NB4 (cell line): ENCODE measurements around the gene DGKB.

Experiments
- POLR2A ChIP-seq: IDR thresholded peaks from 2 replicates; pipeline ENCODE4 v1.6.1; 2011; ENCODE audit warnings: mild to moderate bottlenecking; ENCODE audit not compliant: insufficient read length; ENCODE audit errors: extremely low read depth
- TF ChIP-seq, protein P1 (sequence below): IDR thresholded peaks from one replicate; pipeline ENCODE4 v1.5.1; 2012; ENCODE audit warnings: low read depth, low read length

DNA sequence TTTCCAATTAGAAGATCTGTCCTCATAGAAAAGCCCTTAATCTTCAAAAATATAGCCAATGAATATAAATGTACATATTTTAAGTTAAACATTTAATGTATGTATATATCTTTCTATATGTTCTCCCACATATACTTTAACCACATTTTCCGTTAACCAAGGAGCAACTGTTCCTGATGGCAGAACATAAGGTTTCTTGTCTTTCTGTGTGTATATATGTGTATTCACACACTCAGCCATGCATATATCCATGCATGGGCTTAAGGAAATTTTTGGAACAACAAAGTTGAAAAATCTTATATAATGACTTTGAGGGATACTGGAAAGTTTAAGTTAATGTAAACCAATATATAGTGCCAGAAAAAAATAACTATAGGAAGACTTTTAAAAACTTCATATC lies 274.0 kb downstream of the DGKB start:
- TF ChIP-seq, protein P1, sequence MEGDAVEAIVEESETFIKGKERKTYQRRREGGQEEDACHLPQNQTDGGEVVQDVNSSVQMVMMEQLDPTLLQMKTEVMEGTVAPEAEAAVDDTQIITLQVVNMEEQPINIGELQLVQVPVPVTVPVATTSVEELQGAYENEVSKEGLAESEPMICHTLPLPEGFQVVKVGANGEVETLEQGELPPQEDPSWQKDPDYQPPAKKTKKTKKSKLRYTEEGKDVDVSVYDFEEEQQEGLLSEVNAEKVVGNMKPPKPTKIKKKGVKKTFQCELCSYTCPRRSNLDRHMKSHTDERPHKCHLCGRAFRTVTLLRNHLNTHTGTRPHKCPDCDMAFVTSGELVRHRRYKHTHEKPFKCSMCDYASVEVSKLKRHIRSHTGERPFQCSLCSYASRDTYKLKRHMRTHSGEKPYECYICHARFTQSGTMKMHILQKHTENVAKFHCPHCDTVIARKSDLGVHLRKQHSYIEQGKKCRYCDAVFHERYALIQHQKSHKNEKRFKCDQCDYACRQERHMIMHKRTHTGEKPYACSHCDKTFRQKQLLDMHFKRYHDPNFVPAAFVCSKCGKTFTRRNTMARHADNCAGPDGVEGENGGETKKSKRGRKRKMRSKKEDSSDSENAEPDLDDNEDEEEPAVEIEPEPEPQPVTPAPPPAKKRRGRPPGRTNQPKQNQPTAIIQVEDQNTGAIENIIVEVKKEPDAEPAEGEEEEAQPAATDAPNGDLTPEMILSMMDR, result no peak
- no peak for TF ChIP-seq POLR2A
